Neural crest cell (in vitro differentiated cells): ENCODE data around the gene TENM3. TPM values are rescaled to one million over a fixed set of nuclear protein-coding genes. Genes with fewer than 3 reads are reported as not detected.
A peak's percentile ranks its signal among the peaks of the same experiment; 100 is the strongest.

Source experiments
- DNase-seq: peaks from one replicate; pipeline ENCODE4 v3.0.0; 2021; ENCODE audit warnings: low read depth, mixed read lengths, low spot score
- H3K27ac Mint-ChIP-seq: one replicate; pipeline ENCODE4 v1.8.0; 2021; ENCODE audit warnings: mild to moderate bottlenecking, mixed read lengths; ENCODE audit not compliant: unreplicated experiment
- H3K27me3 Mint-ChIP-seq: 2 replicates; pipeline ENCODE4 v1.8.0; 2021; ENCODE audit warnings: low read depth, mild to moderate bottlenecking, mixed read lengths
- H3K36me3 Mint-ChIP-seq: 2 replicates; pipeline ENCODE4 v1.8.0; 2021; ENCODE audit warnings: low read depth, mild to moderate bottlenecking, mixed read lengths
- H3K4me1 Mint-ChIP-seq: 2 replicates; pipeline ENCODE4 v1.8.0; 2021; ENCODE audit warnings: mixed read lengths
- H3K4me3 Mint-ChIP-seq: one replicate; pipeline ENCODE4 v1.8.0; 2021; ENCODE audit warnings: mild to moderate bottlenecking, mixed read lengths
- H3K9me3 Mint-ChIP-seq: 2 replicates; pipeline ENCODE4 v1.8.0; 2021; ENCODE audit warnings: mixed read lengths
- CTCF ChIP-seq: fragments of 200-600 bp; sonication (generic); conservative IDR thresholded peaks from 2 replicates; pipeline ENCODE4 v1.5.0; 2021; ENCODE audit warnings: antibody characterized with exemption, mild to moderate bottlenecking
- total RNA-seq: library from RNA; stranded (reverse); gene quantifications from 2 replicates; pipeline ENCODE4 v1.2.1, GENCODE V29; 2021

The TENM3 gene
- total RNA-seq, 1 donor from 2014 or later, result 43.9 TPM

DNA sequence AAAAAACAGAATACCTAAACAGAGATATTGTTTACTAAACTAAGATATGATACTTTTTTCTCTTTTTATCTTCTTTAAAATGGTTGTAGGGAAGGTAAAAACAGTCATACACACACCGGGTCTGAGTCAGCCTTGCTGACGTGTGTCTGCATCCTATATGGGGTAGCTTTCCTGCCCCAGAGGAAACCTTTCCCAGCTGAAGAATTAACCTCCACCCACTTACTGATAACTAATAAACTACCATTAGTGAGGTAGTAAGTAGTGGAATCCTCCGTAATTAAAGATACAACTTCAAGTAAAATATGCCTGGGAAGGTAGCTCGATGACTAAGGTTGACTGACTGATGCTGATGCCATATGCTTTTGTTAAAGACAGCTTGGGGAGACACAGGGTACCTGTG, 361.8 kb downstream of the TENM3 start:
- no peaks in the 10 kb centered on the region for H3K27me3 Mint-ChIP-seq

DNA sequence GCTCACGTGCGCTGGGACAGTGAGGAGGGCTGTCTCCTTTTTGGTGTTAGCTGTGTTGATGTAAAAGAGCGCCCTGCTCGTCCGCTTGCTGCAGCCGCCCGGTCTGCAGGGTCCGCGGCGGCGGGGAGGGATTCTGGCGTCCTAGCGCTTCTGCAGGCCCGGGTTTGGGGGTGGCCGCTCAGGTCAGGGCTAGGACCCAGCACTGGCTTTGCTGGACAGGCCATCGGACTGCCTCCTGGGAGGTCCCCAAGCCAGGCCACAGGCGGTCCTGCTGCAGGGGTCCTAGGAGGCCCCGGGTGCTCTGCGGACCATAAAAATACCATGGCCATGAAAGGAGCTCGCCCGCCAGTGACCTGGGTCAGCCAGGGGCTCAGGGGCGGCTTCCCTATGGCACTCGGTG, 365.3 kb downstream of the TENM3 start:
- H3K27me3 Mint-ChIP-seq, result no peaks in the 10 kb centered on the region
- no peak overlapping the region for H3K27ac Mint-ChIP-seq
- H3K36me3 Mint-ChIP-seq, result peaks cover 3% of the 10 kb centered on the region
- H3K4me3 Mint-ChIP-seq, result no peak overlapping the region
- H3K9me3 Mint-ChIP-seq, result no peaks in the 10 kb centered on the region
- no peak for TF ChIP-seq CTCF
- no peak for DNase-seq
- peaks cover 6% of the 10 kb centered on the region for H3K4me1 Mint-ChIP-seq

More for the DNA sequence above, 361.8 kb downstream of the TENM3 start:
- no peak overlapping the region for H3K27ac Mint-ChIP-seq
- H3K9me3 Mint-ChIP-seq, result no peaks in the 10 kb centered on the region
- H3K4me3 Mint-ChIP-seq, result no peak overlapping the region
- TF ChIP-seq CTCF, result no peak
- no peak for DNase-seq
- peaks cover 5% of the 10 kb centered on the region for H3K36me3 Mint-ChIP-seq
- peaks cover 5% of the 10 kb centered on the region for H3K4me1 Mint-ChIP-seq

- H3K9me3 Mint-ChIP-seq, result no peaks in the 10 kb centered on the region
- TF ChIP-seq CTCF, result no peak
- no peak for DNase-seq
- no peaks in the 10 kb centered on the region for H3K27me3 Mint-ChIP-seq
- H3K4me1 Mint-ChIP-seq, result peaks cover 27% of the 10 kb centered on the region
- H3K27ac Mint-ChIP-seq, result no peak overlapping the region
- no peaks in the 10 kb centered on the region for H3K36me3 Mint-ChIP-seq
- H3K4me3 Mint-ChIP-seq, result no peak overlapping the region
Measured at GRCh38 chr4:182616476-182616875, 373.3 kb downstream of the TENM3 start.

- no peaks in the 10 kb centered on the region for H3K27me3 Mint-ChIP-seq
- H3K4me3 Mint-ChIP-seq, result no peak overlapping the region
- no peak for TF ChIP-seq CTCF
- peak overlapping the region; percentile 90 for H3K27ac Mint-ChIP-seq
- H3K36me3 Mint-ChIP-seq, result no peaks in the 10 kb centered on the region
- H3K9me3 Mint-ChIP-seq, result peaks cover under 1% of the 10 kb centered on the region
- no peak for DNase-seq
- H3K4me1 Mint-ChIP-seq, result peaks cover 20% of the 10 kb centered on the region
Measured at GRCh38 chr4:182619660-182620059, 376.5 kb downstream of the TENM3 start.

DNA sequence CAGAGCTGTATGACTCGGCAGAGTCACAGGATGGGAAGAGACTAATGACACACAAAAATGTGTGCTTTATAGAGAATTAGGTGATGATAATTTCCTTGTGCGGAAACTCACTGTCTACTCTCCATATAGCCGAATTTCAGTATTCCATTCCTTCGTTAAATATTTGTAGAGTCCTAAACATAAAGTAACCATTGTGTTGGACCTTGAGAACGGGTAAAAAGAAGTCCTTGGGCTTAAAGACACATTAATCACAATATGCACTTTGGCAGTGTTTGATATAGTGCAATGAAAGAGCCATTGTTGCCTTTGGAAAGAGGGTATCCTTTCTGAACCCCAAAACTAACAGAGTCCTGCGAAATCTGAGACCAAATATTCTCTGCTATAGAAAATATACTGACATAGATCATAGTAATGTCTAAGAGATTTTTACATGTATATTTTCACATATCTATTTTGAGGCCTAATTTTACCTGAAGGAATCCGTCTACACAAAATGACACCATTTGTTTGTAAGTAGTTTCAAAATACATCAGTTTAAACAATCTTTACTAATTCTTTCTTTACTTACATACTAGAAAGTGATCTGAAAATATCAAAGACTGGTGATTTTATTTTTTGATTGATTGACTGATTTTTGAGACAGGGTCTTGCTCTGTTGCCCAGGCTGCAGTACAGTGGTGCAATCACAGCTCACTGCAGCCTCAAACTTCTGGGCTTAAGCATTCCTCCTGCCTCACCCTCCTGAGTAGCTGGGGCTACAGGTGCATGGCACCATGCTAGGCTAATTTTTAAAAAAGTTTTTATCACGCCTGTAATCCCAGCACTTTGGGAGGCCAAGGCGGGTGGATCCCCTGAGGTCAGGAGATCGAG, 377.1 kb downstream of the TENM3 start:
- H3K27me3 Mint-ChIP-seq, result no peaks in the 10 kb centered on the region
- DNase-seq, result no peak
- peaks cover 3% of the 10 kb centered on the region for H3K9me3 Mint-ChIP-seq
- no peak for TF ChIP-seq CTCF
- H3K36me3 Mint-ChIP-seq, result no peaks in the 10 kb centered on the region
- no peak overlapping the region for H3K27ac Mint-ChIP-seq
- H3K4me1 Mint-ChIP-seq, result peaks cover 20% of the 10 kb centered on the region
- H3K4me3 Mint-ChIP-seq, result no peak overlapping the region
